IPS DF 4.7 (cell line): ENCODE measurements around the gene MED12L.

Source experiments
- DNase-seq: peaks from one replicate; pipeline ENCODE4 v3.0.0-alpha.2; 2013; ENCODE audit warnings: low spot score; ENCODE audit errors: extremely low read depth

Gene MED12L

GRCh38 chr3:151285940-151286339, 200.5 kb downstream of the MED12L start:
- DNase-seq = no peak

GRCh38 chr3:151289445-151289844, 204.0 kb downstream of the MED12L start:
- DNase-seq = no peak

- DNase-seq = no peak
These were observed 205.2 kb downstream of the MED12L start for GRCh38 chr3:151290673-151291072.

- no peak for DNase-seq
These were observed 207.7 kb downstream of the MED12L start for GRCh38 chr3:151293127-151293526.

DNA sequence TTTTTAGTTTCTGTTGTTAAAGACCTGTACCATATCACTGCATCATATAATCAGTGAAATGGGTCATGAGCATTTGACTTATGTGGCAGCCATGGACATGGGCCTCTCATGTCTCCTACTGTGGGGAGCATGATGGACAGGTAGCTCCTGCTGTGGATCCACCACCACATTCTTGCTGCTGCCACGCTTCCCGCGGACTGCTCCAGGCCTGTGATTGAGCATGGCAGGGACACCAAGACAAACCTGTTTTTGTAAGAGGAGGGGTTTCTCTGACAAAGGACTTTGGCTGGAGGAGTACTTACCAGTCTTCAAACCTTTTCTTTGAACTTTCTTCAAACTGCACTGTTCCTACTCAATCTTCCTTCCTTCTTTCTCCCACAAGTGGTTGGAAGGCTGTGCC, 210.8 kb downstream of the MED12L start:
- no peak for DNase-seq

DNA sequence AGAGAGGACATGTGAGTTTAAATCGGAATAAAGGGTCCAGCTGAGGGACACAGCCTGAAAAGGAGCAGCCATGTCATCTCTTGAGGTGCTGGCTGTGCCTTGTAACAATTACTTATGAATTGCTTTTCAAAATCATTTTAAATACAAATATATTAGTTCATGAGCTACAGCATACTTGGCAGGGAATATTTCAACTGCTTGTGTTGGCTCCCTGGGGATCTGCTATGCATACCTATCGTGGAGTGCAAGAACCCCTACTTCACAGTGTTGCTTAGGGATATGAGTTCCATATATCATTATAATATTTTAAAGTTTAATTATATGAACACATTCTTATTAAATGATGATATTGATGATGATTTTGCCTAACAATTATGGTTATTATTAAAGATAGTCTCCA, 212.0 kb downstream of the MED12L start:
- DNase-seq = no peak

- no peak for DNase-seq
These were observed 213.5 kb downstream of the MED12L start for GRCh38 chr3:151299006-151299405.

DNA sequence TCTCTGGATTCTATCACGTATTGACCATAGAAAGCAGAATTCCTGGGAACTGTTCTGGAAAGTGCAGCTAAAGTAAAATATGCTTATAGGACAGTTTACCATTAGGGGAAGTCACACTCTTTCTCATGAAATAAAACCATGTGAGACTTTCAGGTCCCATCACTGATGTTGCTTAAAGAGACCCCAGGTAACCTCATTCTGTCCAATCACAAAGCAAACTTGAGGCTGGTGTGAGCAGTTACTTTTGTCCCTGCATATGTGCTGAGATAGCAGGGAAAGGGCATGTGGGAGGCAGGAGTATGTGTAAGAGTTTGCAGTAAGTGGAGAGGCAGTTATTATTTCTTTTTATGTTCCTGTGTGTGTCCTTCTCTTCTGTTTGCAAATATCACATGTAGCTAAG, 215.1 kb downstream of the MED12L start:
- DNase-seq = no peak

DNA sequence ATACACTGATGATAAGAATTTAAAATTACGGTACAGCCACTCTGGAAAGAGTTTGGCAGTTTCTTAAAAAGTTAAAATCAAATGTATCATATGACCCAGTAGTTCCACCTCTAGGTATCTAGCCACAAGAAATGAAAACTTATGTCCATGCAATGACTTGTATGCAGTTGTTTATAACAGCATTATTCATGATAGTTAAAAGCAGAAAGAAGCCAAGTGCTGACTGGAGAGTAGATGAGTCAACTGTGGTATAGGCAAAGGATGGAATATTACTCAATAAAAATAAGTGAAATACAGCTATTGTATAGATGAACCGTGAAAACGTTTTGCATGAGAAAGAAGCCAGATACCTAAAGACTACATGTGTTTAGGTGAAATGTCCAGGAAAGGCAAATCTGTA, 216.3 kb downstream of the MED12L start:
- DNase-seq = no peak

- no peak for DNase-seq
These were observed 218.3 kb downstream of the MED12L start for GRCh38 chr3:151303751-151304150.

- DNase-seq = peak; percentile 71
These were observed 219.8 kb downstream of the MED12L start for GRCh38 chr3:151305060-151305774.

- no peak for DNase-seq
These were observed 220.3 kb downstream of the MED12L start for GRCh38 chr3:151305775-151306151.

DNA sequence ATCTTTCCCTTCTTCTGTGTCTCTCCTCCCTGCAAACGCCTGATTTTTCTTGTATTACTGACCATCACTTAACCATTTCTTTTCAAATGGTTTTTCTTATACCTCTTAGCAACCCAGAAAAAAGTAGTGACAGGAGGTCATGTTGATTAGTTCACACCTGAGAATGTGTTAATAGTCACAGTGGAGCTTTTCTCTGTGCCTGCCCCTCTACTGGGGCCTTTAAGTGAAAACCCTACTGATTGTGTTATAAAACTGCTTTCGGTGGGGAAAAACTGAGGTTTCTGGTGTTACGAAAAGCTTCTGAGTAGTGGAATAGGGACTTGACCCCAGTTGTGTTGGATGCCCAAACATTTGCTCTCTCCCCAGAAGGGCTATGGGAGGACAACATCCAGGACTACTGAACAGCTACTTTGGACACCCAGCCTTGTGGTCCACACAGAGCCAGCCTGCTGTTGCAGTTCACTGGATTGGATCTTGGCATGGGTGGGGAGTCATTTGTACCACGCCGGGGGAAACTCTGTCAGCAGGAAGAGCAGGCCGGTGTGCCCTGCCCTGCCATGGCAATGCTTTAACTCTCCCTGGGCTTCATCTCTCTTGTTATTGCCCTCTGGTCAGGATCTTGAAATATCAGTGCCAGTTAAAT, 220.8 kb downstream of the MED12L start:
- DNase-seq = no peak

GRCh38 chr3:151307131-151307530, 221.7 kb downstream of the MED12L start:
- DNase-seq = no peak

GRCh38 chr3:151307583-151308488, 222.4 kb downstream of the MED12L start:
- DNase-seq = no peak

DNA sequence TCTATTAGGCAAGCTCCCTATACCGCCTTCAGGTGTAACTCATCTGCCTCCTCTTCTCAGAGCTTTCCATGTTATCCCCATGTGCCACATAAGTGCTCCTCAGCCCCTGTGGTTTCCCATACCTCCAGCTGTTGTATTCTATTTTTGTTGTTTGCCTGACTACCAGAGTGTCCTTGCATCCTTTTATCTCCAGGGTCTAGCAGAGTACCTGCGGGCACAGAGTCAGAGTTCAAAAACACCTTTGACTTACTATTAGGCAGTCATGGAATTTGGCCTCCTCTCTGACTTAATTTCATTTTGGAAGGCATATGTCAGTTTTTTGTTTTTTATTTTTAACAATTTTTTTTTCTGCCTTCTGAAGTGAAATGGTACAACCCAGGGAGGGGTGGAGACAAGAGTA, 224.1 kb downstream of the MED12L start:
- no peak for DNase-seq

GRCh38 chr3:151312972-151313371, 227.5 kb downstream of the MED12L start:
- no peak for DNase-seq

DNA sequence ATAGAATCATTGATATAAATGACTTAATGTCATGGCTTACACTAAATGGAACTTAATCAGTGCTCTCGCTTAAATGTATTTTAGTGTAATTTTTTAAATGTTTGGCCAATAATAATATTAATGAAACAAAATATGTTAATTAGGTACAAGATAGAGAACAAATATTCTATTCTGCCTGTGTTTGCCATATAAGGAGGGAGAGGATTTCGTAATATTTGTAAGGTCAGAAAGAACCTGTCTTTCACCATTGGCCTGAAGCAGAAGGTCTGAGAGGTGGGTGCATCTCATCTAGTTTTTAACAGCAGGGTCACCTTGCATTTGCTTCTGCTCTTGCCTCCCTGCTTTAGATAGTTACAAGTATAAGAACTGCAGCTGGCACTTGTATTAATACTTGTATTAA, 228.7 kb downstream of the MED12L start:
- DNase-seq = no peak

DNA sequence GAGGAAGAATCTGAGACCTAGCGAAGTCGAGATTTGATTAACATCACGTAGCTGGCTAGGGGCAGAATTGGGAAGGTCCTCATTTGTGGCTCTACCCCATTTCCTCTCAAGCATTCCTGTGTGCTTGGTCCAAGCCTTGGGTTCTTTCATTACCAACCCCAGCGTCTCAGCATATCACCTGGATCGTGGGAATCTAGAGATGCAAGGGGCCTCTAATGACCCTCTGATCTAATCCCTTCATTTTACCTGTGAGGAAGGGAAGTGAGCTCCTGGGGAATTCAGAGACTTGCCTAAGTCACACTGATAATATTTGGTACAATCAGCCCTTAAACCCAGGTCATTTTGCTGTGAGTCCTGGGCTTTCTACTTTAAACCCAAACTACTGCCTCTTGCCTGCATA, 229.1 kb downstream of the MED12L start:
- DNase-seq = no peak

DNA sequence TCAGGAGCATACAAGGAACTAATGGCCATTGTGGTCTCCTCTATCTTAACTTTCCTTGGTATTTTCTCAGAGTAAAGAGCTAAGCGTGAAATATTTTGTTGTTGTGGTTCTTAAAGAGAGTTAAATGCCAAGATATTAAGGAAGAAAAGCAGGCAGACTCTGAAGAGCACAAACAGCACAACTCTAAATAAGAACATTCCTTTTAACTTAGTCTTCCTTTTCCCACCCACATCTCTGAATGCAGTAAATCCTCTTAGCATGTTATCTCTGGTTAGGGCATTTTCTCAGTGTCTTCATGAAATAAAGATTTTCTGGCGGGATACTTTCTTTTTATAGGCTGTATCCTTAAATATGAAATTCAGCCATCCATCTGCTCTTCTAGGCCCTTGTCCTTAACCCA, 229.7 kb downstream of the MED12L start:
- DNase-seq = no peak

GRCh38 chr3:151315846-151316245, 230.4 kb downstream of the MED12L start:
- DNase-seq = no peak

DNA sequence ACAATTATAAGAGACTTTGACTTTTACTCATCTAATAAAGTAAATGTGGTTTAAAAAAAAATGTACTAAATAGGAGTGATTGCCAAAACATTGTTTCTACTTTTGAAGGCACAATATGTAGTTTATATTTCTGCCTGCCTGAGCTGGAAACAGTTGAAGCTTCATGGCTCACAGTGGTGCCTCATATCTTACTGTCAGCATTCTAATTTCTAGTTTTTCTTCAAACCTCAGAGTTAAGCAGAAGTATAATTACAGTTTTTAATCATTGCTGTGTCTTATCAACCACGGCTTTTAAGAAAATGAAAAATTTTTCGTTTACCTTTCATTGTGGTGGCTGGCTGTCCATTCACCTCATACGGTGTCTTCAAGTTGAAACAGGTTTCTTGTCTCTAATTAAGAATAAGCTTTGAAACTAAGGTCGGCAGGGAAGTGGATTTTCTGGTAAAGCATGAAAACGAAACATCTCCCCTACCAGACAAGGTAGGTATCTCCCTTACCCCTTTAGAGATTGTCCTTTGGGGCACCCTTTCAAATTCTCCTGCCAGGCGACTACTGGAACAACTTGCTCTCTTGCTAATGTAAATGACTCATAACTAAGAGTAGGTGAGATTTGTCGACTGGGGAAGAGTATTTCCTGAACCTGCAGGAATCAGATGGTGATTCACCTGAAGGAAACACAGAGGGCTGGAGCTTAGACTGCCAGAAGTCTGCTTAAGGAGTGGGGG, 231.0 kb downstream of the MED12L start, which contains the start of gene GPR87:
GPR87 (minus strand) TSS at position 554 of the 725 bp plus-strand sequence. CDS start 16,720 bp downstream, outside the sequence.
- no peak for DNase-seq
